Effector memory CD4-positive, alpha-beta T cell (primary cell): Measurements from ENCODE around the gene PHLDB1.

ENCODE experiments used
- DNase-seq, 3 donors: peaks; one replicate each; pipeline ENCODE4 v3.0.0-alpha.2; 2020
- H3K27ac ChIP-seq: 2 replicates; pipeline ENCODE4 v1.7.0; 2013; ENCODE audit warnings: mild to moderate bottlenecking, low read length, moderate library complexity; ENCODE audit not compliant: insufficient read depth, poor library complexity, severe bottlenecking
- H3K27me3 ChIP-seq: replicated peaks from 2 replicates; pipeline ENCODE4 v1.7.0; 2013; ENCODE audit warnings: mild to moderate bottlenecking, low read length; ENCODE audit not compliant: insufficient read depth, control insufficient read depth, poor library complexity, severe bottlenecking
- H3K36me3 ChIP-seq: 2 replicates; pipeline ENCODE4 v1.7.0; 2013; ENCODE audit warnings: mild to moderate bottlenecking, low read length, moderate library complexity; ENCODE audit not compliant: control insufficient read depth, insufficient read depth
- H3K4me1 ChIP-seq: 2 replicates; pipeline ENCODE4 v1.7.0; 2013; ENCODE audit warnings: low read length, mild to moderate bottlenecking; ENCODE audit not compliant: control insufficient read depth, insufficient read depth, poor library complexity, severe bottlenecking
- H3K4me3 ChIP-seq: 2 replicates; pipeline ENCODE4 v1.7.0; 2013; ENCODE audit warnings: low read length, low read depth, mild to moderate bottlenecking; ENCODE audit not compliant: insufficient read depth, poor library complexity, severe bottlenecking
- H3K9me3 ChIP-seq: 2 replicates; pipeline ENCODE4 v1.7.0; 2013; ENCODE audit warnings: mild to moderate bottlenecking, low read length, moderate library complexity; ENCODE audit not compliant: control insufficient read depth

PHLDB1 gene

GRCh38 chr11:118614511-118614910 lies 7.1 kb downstream of the PHLDB1 start:
- Histone ChIP-seq H3K27ac (no peak overlapping the region), H3K9me3 (no peaks in the 10 kb centered on the region), H3K36me3 (no peaks in the 10 kb centered on the region), H3K4me1 (peaks cover 17% of the 10 kb centered on the region), H3K4me3 (no peak overlapping the region), H3K27me3 (no peaks in the 10 kb centered on the region)
- DNase-seq, result no peak

GRCh38 chr11:118615282-118615975 lies 8.0 kb downstream of the PHLDB1 start:
- H3K27ac ChIP-seq, result no peak overlapping the region
- no peaks in the 10 kb centered on the region for H3K36me3 ChIP-seq
- no peaks in the 10 kb centered on the region for H3K27me3 ChIP-seq
- H3K4me1 ChIP-seq, result peaks cover 8% of the 10 kb centered on the region
- DNase-seq, result no peak
- no peaks in the 10 kb centered on the region for H3K9me3 ChIP-seq
- no peak overlapping the region for H3K4me3 ChIP-seq

GRCh38 chr11:118615976-118616371 lies 8.6 kb downstream of the PHLDB1 start:
- Histone ChIP-seq H3K36me3 (no peaks in the 10 kb centered on the region), H3K4me1 (peaks cover 4% of the 10 kb centered on the region), H3K27me3 (peaks cover under 1% of the 10 kb centered on the region), H3K4me3 (no peak overlapping the region), H3K27ac (no peak overlapping the region), H3K9me3 (no peaks in the 10 kb centered on the region)
- DNase-seq, result no peak

- DNase-seq, result no peak
- Histone ChIP-seq H3K27me3 (peaks cover 4% of the 10 kb centered on the region), H3K27ac (no peak overlapping the region), H3K36me3 (no peaks in the 10 kb centered on the region), H3K4me3 (no peak overlapping the region), H3K9me3 (no peaks in the 10 kb centered on the region), H3K4me1 (peaks cover 4% of the 10 kb centered on the region)
Measured at GRCh38 chr11:118618115-118618990, 10.9 kb downstream of the PHLDB1 start.

GRCh38 chr11:118618991-118619375 lies 11.6 kb downstream of the PHLDB1 start:
- H3K4me3 ChIP-seq, result no peak overlapping the region
- peaks cover 4% of the 10 kb centered on the region for H3K4me1 ChIP-seq
- no peak for DNase-seq
- H3K27me3 ChIP-seq, result peaks cover 4% of the 10 kb centered on the region
- no peak overlapping the region for H3K27ac ChIP-seq
- H3K36me3 ChIP-seq, result no peaks in the 10 kb centered on the region
- no peaks in the 10 kb centered on the region for H3K9me3 ChIP-seq

GRCh38 chr11:118619444-118620197 lies 12.2 kb downstream of the PHLDB1 start:
- Histone ChIP-seq H3K27me3 (peaks cover 4% of the 10 kb centered on the region), H3K27ac (no peak overlapping the region), H3K4me1 (peaks cover 4% of the 10 kb centered on the region), H3K9me3 (no peaks in the 10 kb centered on the region), H3K4me3 (no peak overlapping the region), H3K36me3 (no peaks in the 10 kb centered on the region)
- no peak for DNase-seq

- no peak overlapping the region for H3K4me3 ChIP-seq
- H3K27ac ChIP-seq, result no peak overlapping the region
Measured at GRCh38 chr11:118620529-118621070, 13.2 kb downstream of the PHLDB1 start.

GRCh38 chr11:118621071-118621783 lies 13.8 kb downstream of the PHLDB1 start:
- no peak for DNase-seq
- Histone ChIP-seq H3K27ac (no peak overlapping the region), H3K4me1 (peaks cover 4% of the 10 kb centered on the region), H3K27me3 (peaks cover 4% of the 10 kb centered on the region), H3K36me3 (no peaks in the 10 kb centered on the region), H3K4me3 (peak overlapping the region; percentile 24), H3K9me3 (no peaks in the 10 kb centered on the region)

More at GRCh38 chr11:118620529-118621070, 13.2 kb downstream of the PHLDB1 start:
- no peak for DNase-seq
- H3K4me1 ChIP-seq, result peaks cover 4% of the 10 kb centered on the region
- no peaks in the 10 kb centered on the region for H3K36me3 ChIP-seq
- peaks cover 4% of the 10 kb centered on the region for H3K27me3 ChIP-seq
- H3K9me3 ChIP-seq, result no peaks in the 10 kb centered on the region

GRCh38 chr11:118621784-118622375 lies 14.5 kb downstream of the PHLDB1 start:
- Histone ChIP-seq H3K27me3 (peaks cover 4% of the 10 kb centered on the region), H3K4me1 (peaks cover 4% of the 10 kb centered on the region), H3K9me3 (no peaks in the 10 kb centered on the region), H3K4me3 (no peak overlapping the region), H3K36me3 (no peaks in the 10 kb centered on the region), H3K27ac (no peak overlapping the region)
- no peak for DNase-seq
